IPS DF 4.7 (cell line): Measurements from ENCODE around the gene FOXD4L1.
"Not testable (repeated sequence)": the region's sequence is repeated elsewhere in the genome, so short reads cannot be mapped to it uniquely, and the experiment has no call there.

Experiments used
- DNase-seq: peaks from one replicate; pipeline ENCODE4 v3.0.0-alpha.2; 2013; ENCODE audit warnings: low spot score; ENCODE audit errors: extremely low read depth

Gene FOXD4L1

DNA sequence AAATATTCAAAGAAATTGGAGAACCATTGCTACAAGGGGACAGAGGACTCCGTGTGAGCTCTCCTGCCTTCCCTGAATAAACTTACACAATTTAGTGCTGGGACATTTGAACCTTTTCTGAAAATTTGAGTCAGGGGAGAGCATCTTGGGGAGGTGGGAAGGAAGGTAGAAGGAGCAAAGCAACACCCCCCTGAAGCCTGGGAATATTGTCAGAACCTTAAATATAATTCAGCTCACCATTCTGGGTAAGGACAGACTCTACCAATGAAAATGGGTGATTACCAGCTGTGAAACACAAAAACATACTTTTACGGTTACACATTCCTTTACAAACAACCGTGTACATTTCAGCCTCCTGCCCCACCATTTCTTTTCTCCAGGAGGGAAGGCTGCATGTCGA, at the start of gene FOXD4L1:
Gene FOXD4L1 (plus strand): TSS at position 301 of the 400 bp plus-strand sequence. CDS start 592 bp downstream, outside the sequence.
- DNase-seq: not testable (repeated sequence)

DNA sequence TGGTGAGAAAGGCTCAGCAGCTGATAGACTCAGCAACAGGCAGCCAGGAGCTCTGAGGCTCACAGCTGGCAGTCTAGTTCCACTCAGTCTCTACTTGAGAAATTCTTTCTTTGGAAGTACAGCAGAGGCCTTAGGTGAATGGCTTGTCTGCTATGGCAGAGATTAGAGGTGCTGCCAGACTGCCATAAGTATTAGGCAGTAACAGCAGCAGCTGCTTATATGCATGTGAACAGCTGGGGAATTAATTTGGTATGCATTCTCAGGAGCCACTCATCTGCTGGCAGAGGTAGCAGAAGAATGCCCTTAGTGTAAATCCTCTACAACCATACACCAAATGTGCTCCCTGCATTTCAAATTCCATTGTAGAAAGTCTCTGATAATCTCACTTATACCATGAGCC, 32.7 kb upstream of the FOXD4L1 start:
- not testable (repeated sequence) for DNase-seq

DNA sequence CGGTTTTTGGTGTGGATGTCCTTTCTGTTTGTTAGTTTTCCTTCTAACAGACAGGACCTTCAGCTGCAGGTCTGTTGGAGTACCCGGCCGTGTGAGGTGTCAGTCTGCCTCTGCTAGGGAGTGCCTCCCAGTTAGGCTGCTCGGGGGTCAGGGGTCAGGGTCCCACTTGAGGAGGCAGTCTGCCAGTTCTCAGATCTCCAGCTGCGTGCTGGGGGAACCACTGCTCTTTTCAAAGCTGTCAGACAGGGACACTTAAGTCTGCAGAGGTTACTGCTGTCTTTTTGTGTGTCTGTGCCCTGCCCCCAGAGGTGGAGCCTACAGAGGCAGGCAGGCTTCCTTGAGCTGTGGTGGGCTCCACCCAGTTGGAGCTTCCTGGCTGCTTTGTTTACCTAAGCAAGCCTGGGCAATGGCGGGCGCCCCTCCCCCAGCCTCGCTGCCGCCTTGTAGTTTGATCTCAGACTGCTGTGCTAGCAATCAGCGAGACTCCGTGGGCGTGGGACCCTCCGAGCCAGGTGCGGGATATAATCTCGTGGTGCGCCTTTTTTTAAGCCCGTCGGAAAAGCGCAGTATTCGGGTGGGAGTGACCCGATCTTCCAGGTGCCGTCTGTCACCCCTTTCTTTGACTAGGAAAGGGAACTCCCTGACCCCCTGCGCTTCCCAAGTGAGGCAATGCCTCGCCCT, 21.6 kb upstream of the FOXD4L1 start:
- not testable (repeated sequence) for DNase-seq

DNA sequence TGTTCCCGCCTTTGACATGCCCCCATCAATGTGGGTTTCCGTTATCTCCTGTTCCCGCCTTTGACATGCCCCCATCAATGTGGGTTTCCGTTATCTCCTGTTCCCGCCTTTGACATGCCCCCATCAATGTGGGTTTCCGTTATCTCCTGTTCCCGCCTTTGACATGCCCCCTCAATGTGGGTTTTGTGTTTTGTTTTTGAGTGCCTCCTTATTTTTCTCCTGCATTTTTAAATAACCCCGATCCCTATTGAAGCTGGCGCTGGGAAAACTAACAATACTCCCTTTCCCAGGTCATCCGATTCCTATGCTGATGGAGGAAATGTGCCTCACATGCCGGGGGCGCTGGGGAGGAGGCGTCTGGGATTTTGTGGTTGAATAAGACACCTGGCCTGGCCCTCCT, 1.9 kb upstream of the FOXD4L1 start:
- not testable (repeated sequence) for DNase-seq

DNA sequence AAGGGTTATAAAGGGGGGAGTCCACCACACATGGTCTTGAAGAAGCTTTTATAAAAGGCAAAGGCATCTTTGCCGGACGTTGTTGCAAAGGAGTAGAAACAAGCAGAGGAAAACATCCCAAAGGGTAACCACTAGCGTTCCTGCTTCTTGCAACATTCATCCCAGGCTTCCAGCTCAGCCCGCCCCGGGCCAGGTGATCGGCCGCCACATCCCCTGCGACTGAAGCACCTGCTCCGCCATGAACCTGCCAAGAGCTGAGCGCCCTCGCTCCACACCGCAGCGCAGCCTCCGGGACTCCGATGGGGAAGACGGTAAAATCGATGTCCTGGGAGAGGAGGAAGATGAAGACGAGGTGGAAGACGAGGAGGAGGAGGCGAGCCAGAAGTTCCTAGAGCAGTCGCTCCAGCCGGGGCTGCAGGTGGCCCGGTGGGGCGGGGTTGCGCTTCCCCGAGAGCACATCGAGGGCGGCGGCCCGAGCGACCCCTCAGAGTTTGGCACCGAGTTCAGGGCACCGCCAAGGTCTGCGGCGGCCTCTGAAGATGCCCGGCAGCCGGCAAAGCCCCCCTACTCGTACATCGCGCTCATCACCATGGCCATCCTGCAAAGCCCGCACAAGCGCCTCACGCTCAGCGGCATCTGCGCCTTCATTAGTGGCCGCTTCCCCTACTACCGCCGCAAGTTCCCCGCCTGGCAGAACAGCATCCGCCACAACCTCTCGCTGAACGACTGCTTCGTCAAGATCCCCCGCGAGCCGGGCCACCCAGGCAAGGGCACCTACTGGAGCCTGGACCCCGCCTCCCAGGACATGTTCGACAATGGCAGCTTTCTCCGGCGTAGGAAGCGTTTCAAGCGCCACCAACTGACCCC, 787 bp downstream of the FOXD4L1 start:
- not testable (repeated sequence) for DNase-seq

DNA sequence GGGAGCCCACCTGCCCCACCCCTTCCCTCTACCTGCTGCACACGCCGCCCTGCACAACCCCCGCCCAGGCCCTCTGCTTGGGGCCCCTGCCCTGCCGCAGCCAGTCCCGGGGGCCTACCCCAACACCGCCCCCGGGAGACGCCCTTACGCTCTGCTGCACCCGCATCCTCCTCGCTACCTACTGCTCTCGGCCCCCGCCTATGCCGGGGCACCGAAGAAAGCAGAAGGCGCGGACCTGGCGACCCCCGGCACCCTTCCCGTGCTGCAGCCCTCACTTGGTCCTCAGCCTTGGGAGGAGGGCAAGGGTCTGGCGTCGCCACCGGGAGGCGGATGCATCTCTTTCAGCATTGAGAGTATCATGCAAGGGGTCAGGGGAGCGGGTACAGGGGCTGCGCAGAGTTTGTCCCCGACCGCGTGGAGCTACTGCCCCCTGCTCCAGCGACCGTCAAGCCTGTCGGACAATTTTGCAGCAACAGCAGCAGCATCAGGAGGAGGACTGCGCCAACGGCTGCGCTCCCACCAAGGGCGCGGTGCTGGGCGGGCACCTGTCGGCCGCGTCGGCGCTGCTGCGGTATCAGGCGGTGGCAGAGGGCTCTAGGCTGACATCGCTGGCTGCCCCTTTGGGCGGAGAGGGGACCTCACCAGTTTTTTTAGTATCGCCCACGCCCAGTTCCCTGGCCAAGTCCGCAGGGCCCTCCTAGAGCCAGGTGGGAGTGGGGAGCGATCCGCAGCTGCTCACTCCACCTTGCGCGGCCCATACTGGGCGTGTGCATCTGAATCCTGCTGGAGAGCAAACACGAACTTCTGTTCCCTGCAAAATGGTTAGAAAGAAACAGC, 1.6 kb downstream of the FOXD4L1 start:
- DNase-seq: not testable (repeated sequence)

DNA sequence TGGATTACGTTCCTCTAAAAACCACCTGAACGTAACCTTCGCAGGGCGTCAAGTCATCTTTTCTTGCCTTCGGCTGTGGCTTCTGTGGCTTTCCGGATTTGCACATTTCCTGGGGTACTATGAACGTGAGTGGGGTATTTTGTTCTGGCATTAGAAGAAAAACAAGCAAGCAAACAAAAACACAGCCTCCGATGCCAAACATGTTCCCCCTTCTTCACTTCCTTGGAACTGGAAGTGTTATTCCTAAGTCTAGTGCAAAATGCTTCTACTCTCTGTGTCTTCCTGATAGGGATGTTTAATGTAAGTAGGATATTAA, 2.2 kb downstream of the FOXD4L1 start:
- not testable (repeated sequence) for DNase-seq

DNA sequence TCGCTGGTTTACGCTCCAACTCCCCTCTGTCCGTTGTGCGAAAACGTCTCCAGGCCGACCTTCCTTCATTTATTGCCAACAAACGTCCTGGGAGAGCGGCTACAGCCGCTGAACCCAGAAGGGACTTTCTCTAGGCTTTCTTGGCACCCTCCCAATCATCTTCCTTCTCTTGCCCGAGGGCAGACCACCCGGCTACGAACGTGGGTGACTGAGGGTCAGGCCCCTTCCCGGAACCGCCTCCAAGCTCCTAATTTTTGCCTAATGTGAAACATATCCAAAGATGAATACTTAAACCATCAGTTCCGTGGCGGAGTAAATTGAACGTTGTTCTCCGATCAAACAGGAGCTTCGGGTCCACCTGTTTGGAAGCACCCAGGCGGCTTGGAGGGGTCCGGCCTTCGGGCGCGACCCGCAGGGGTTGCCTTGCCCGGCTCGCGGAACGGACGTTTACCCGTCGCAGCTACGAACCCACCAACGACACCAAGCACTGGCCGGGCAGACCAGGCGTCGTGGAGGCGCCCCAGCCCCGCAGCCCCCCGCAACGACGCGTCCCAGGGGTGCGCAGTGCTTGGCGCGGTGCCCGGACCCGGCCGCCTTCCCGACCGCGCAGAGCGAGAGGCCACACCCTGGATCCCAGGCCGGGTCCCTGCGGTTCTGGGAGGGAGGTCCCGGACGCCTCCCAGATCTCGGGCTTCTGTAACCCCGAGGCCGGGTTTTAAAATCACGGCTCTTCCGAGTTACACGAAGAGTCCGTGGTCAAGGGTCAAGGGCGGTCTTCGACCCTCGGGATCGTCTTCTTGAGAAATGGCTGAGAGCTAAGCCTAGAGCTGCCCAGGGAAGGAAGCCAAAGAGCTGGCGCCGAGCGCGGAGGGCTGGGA, 4.0 kb downstream of the FOXD4L1 start:
- not testable (repeated sequence) for DNase-seq

DNA sequence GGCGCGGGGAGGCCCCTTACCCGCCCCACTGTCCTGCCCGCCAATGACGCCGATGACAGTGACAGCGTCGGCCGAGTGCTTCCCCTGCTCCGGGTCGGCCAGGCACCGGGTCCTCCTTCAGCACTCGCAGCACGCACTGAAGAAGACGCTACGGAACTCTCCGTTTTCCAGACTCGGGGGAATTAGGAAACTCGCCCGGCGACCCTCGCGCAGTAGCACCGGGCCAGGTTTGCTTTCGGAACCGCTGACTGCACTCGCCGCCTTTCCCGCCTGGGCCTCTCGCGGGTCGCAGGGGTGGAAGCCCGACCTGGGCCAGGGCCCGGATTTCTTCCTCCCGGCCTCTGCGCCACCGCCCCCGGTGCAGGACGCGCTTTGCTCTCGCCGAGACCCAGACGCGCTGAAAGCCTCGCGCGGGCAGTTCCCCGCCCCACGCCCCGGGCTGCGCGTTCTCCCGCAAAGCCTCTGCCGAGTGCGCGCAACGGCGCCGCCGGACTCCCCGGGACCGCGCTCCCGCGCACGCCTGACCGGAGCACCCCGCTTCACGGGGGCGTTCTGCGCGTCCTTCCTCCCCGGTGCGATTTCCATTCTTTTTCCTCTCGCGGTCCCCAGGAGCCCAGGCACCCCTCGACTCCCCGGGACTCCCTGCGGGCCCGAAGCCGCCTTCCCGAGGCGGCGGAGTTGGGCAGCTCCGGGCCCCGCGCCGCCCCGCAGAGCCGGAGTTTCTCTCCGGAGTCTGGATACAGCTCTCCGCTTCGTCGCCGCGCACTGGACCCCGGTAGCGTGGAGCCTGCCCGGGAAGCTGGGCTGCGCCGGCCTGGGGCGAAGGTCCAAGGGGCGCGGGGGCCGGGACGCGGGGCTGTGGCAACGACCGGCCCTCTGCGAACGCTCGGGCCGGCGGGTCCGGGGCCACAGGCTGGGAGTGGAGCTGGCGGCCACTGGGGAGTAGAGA, 4.9 kb downstream of the FOXD4L1 start:
- not testable (repeated sequence) for DNase-seq

DNA sequence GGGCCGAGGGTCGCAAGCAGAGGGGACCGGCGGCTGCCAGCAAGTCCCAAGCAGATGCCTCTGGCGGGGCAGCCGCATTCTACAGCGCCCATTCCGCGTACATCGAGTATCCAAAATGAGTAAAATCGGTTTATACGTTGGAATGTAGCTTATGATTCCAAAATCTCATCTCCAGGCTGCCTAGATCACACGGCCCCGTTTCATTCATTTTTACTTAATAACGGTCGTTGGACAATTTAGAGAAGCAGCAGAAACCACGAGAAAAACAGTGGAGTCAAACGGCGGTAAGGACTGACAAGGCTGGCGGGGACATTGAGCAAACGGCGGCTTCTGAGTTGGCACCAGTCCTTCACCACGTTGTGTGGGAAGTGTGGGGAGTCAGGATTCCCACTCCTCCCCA, 5.6 kb downstream of the FOXD4L1 start:
- DNase-seq: not testable (repeated sequence)

DNA sequence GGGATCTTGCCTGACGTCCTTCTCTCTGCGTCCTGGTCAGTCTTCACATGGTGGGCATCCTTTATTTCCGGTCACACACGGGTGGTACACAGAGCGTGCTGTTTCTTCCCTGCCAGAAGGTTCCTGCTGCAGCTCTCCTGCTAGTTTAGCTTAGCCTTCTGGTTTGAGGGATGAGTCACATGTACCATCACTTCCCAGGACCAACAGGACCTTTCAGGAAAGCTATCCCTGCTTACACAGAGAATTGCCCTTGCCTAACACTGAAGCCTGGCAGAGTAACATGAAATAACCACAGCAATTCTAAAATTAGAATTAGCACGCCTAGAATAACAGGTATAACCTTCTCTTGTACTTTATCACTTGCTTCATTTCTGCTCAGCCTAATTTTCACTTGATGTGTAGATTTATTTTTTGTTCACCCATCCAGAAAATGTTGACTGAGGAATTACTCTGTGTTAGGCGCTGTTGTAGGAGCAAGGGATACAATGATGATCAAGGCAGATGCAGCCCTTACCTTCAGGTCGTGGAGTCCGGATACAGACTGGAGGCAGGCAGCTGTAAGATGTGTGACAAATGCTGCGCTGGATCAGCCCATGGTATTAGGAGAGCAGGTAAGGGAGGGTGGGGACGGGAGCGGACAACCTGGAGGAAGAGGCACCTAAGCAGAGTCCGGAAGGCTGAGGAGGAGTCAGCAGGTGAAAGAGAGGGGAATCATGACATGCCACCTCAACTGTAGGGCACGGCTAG, 9.1 kb downstream of the FOXD4L1 start:
- DNase-seq: not testable (repeated sequence)

DNA sequence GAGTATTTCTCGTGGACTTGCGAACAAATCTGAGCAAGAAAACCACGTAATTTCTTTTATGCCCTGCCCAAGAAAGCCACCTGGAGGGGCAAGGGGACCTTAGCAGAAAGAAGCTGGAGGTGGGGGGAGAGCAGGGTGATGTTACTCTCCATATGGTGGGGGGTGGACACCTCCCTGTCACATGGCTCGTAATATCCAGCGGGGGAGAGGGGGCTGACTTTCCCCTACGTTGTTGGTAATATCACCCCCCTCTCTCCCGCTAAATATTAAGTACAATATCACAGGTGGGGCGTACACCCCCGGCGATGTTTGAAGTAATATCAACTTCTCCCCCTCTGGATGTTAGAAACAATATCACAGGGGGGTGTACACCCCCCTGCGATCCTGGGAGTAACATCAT, 9.7 kb downstream of the FOXD4L1 start:
- DNase-seq: not testable (repeated sequence)

DNA sequence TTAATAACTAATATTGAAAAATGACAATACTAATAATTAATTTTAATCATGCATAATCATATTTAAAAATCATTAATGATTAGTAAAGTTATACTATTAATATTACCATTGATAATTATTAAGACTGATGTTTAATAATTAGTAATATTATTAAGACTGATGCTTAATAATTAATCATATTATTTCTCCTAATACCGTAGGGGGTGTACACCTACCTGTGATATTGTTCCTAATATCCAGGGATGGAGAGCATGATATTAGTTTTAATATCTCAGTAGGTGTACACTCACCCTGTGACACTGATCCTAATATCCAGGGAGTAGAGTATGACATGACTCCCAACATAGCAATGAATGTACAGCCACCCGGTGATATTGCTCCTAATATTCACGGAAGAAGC, 12.4 kb downstream of the FOXD4L1 start:
- DNase-seq: not testable (repeated sequence)

DNA sequence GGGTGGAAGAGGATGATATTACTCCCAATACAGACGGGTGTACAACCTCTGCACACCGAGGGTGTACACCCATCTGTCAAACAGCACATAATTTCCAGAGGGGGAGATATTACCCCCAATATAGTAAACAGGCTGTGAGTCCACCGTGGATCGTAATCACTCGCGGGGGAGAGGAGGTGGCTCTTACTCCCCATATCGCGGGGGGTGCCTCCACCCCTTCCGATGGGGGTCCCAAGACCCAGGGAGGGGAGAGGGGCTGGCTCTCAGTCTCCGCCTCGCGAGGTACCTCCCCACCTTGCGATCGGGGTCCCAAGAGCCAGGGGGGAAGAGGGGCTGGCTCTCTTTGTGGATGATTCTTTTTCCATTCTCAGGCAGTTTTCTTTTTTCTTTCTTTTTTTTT, 13.4 kb downstream of the FOXD4L1 start:
- not testable (repeated sequence) for DNase-seq

DNA sequence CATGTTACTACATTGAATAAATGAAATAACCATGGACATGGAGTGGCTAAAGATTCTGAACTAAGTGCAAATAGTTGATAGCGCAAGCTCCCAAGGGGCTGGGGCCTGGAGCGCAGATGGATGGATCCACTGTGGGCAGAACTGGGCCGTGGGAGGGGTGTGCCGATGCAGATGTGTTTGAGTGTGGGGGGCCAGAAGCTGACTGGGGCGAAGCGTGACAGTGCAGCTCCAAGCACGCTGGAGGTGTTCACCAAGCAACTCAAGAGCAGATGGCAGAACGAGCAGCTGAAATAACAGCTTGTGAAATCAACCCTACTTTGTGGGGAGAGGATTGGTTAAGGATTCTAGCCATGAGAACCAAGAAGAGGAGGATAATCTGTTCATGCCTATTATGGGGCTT, 17.0 kb downstream of the FOXD4L1 start:
- not testable (repeated sequence) for DNase-seq

DNA sequence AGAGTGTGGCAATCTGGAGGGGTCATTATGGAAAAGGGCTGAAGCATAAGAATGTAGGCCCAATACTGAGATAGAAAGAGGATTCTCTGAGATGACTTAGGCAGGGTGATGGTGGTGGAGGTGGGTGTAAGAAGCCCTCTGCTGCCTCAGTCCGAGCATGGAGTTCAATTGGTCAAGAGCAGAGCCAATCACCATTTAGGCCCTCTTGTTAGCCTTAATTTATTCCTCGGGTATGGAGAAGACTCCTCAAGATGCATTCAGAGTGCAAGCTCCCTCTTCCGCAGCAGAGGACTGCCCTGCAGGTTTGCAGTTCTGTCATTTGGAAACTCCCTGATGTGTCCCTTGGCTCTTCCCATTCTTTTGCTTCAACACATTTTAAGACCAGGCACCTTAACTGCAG, 17.5 kb downstream of the FOXD4L1 start:
- not testable (repeated sequence) for DNase-seq

DNA sequence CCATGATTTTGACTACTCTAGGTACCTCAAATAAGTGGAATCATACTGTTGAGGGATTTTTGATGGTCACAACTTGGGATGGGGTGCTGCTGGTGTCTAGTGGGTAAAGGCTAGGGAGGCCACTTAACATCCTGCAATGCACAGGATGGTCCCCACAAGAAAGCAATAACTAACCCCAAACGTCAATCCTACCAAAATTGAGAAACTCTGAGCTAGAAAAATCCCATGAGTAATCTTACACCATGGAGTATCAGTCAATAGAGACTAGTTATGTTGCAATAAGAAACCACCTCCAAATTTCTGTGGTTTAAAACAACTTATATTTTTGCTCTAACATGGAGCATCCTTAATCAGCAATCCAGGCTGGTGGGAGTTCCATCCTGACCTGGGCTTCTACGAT, 18.6 kb downstream of the FOXD4L1 start:
- DNase-seq: not testable (repeated sequence)

DNA sequence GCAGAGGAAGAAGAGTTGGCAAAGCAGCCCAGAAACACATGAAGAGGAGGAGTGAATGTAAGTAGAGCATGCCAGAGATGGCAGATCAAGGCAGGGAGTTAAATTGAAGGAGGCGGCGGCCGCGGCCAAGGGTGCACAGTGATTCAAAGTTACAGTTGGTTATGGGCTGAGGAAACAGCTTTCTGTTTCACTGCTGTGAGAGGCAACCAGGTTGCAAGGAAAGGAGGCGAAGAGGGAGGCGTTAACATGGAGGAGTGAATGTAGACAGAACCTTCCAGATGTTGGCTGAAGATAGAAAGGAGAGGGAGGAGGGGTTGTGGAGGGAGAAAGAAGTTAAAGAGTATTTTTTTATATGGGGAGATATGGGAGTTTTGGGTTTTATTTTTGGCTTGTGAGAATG, 22.4 kb downstream of the FOXD4L1 start:
- not testable (repeated sequence) for DNase-seq

DNA sequence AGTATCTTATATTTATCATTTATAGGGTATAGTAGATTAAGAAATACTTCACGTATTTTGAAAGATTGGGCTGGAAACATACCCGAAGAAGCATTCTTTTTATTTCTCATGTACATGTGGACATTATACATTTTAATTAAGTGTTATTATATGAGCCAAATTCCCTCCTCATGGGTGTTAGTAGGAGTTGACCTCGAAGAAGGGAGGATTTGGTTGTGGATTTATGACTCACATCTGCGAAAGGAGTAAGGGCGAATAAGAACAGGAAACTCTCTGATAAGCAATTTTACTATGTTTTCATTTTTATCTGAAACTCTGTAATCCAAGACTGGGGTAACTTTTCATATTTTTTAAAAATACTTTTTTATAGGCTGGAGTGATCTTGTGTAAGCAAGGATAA, 23.0 kb downstream of the FOXD4L1 start:
- DNase-seq: not testable (repeated sequence)
